ENCODE measurements around the gene CELA2B. TPM values are rescaled to one million over a fixed set of nuclear protein-coding genes. Genes with fewer than 3 reads are reported as not detected.
A peak's percentile ranks its signal among the peaks of the same experiment; 100 is the strongest.

CELA2B gene
- total RNA-seq, 2 experiments from 2014 or later, result not detected

DNA sequence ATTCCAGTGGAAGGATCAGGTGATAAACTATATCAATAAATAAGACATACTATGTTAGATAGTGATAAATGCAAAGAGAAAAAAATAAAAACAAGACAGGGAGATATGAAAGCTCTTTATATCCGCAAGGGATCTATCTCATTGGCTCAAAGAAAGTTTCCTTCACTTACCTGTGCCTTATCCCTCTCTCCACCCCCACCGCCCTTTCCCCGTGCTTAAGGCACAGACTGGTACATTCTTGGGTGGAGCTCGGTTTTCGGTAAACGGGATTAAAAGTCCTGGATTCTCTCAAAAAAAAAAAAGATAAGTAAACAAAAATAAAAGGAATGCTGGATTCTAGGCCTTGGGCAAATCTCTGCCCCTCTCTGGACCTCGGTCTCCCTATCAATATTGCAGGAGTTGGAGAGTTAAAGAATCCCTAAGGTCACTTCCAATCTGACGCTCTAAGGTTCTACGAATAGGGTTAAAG lies 50.2 kb downstream of the CELA2B start:
- Mint-ChIP-seq H3K9me3 (ENCODE audit: insufficient read depth) (no peaks in the 10 kb centered on the region), H3K27ac (peak overlapping the region; percentile 100), H3K36me3 (ENCODE audit: low read depth) (peaks cover 2% of the 10 kb centered on the region), H3K4me1 (ENCODE audit: low read depth) (peaks cover 53% of the 10 kb centered on the region), H3K4me3 (peak overlapping the region; percentile 82), H3K27me3 (ENCODE audit: low read depth) (no peaks in the 10 kb centered on the region)
- DNase-seq, result peak; percentile 30
- POLR2A ChIA-PET, result interaction anchor here (1.0 to 1.4 kb wide), 4 partner anchors 12 to 172 kb away, joined by 3 to 6 read pairs (median 4); no protein-coding TSS in a partner anchor
- CTCF ChIA-PET, result interaction anchor here (1.3 kb wide), 1 partner anchor 215 kb away, joined by 3 read pairs; no protein-coding TSS in a partner anchor
- no peak for ATAC-seq

DNA sequence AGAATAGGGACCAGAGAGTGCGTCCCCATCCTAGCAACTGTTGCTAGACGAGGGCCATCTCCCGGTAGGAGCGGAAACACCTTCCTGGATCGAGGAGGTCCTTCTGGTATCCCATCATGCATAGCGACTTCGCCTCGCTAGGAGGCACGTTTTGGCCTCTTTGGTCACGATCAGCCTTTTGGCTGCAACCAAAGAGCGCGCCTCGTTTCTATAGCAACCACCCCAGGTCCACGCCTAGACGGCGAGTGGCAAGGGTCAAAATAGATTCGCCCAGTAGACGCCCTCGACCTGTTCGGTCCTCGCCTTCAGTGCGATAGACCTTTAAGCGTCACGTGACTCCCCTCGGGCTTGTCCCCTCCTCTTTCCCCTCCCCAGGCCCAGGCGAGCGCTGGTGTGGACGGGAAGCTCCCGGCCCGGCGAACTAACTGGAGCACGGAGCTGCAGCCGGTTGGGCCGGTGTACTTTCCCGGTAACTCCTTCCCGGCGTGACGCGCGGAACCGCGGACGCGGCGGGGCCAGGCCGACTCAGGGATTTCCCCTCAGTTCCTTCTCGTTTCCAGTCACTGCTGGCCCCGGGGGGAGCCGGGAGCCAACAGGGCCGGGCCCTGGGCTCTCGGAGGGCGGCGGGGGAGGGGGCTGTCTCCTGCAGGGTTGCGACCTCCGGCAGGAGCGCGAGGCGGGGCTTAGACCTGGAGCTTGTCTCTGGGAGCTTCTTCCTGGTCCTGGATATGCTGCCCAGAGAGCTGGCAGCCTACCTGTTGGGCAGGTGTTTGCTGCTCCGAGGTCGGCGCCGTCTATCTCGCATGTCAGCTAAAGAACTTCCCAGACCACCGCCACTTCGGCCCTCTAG lies 50.8 kb downstream of the CELA2B start, which contains the start of gene DNAJC16:
DNAJC16 (plus strand) TSS at position 359 of the 850 bp plus-strand sequence. CDS start 2,258 bp downstream, outside the sequence.
- Mint-ChIP-seq H3K36me3 (ENCODE audit: low read depth) (peaks cover 2% of the 10 kb centered on the region), H3K9me3 (ENCODE audit: insufficient read depth) (no peaks in the 10 kb centered on the region)
- CTCF ChIA-PET, result interaction anchor here (0.8 to 1.3 kb wide), 3 partner anchors 27 to 1434 kb away, joined by 3 read pairs; no protein-coding TSS in a partner anchor

DNA sequence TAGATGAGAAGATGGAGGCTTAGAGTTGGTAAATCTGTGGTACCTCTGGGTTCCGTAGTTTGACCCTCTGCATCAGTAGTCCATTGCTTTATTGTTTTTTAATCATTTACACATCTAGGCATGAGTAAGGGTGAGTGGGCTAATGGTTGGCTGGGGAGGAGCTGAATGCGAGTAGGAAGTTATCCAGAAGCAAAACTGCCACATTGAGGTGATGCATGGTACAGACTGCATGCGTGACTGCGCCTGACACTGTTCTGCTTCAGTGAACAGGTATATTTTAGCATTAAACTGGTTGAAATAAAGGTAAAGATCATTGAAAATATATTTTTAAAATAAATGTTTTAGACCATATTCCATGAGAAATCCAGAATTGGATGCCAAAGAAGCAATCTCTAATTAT lies 55.1 kb downstream of the CELA2B start:
- Mint-ChIP-seq H3K4me1 (ENCODE audit: low read depth) (peaks cover 25% of the 10 kb centered on the region), H3K36me3 (ENCODE audit: low read depth) (peaks cover 4% of the 10 kb centered on the region), H3K4me3 (no peak overlapping the region), H3K27me3 (ENCODE audit: low read depth) (no peaks in the 10 kb centered on the region), H3K27ac (no peak overlapping the region), H3K9me3 (ENCODE audit: insufficient read depth) (no peaks in the 10 kb centered on the region)
- ChIA-PET CTCF (interaction anchor here (1.0 kb wide), 1 partner anchor 53 kb away, joined by 3 read pairs; no protein-coding TSS in a partner anchor), POLR2A (no interaction called here)
- ATAC-seq, result no peak
- no peak for DNase-seq

More for the DNA sequence above, 50.8 kb downstream of the CELA2B start, which contains the start of gene DNAJC16:
- Mint-ChIP-seq H3K27me3 (ENCODE audit: low read depth) (no peaks in the 10 kb centered on the region), H3K4me3 (peak within 1 kb of the TSS; percentile 82), H3K4me1 (ENCODE audit: low read depth) (peaks cover 49% of the 10 kb centered on the region), H3K27ac (peak within 1 kb of the TSS; percentile 100)
- DNase-seq (peak; percentile 99), ATAC-seq (peak; percentile 68)
- POLR2A ChIA-PET, result interaction anchor here (0.6 to 1.4 kb wide), 3 partner anchors 8 to 171 kb away, joined by 3 to 5 read pairs (median 3); no protein-coding TSS in a partner anchor

GRCh38 chr1:15531682-15532081 lies 55.8 kb downstream of the CELA2B start:
- peaks cover 20% of the 10 kb centered on the region for H3K4me1 Mint-ChIP-seq (ENCODE audit: low read depth)
- no peak overlapping the region for H3K27ac Mint-ChIP-seq
- ChIA-PET POLR2A (no interaction called here), CTCF (interaction anchor here (1.0 to 1.1 kb wide), 2 partner anchors 10 to 52 kb away, joined by 3 to 4 read pairs; no protein-coding TSS in a partner anchor)
- no peak overlapping the region for H3K4me3 Mint-ChIP-seq
- peaks cover 9% of the 10 kb centered on the region for H3K36me3 Mint-ChIP-seq (ENCODE audit: low read depth)
- DNase-seq (no peak), ATAC-seq (no peak)
- H3K9me3 Mint-ChIP-seq (ENCODE audit: insufficient read depth), result no peaks in the 10 kb centered on the region
- no peaks in the 10 kb centered on the region for H3K27me3 Mint-ChIP-seq (ENCODE audit: low read depth)

DNA sequence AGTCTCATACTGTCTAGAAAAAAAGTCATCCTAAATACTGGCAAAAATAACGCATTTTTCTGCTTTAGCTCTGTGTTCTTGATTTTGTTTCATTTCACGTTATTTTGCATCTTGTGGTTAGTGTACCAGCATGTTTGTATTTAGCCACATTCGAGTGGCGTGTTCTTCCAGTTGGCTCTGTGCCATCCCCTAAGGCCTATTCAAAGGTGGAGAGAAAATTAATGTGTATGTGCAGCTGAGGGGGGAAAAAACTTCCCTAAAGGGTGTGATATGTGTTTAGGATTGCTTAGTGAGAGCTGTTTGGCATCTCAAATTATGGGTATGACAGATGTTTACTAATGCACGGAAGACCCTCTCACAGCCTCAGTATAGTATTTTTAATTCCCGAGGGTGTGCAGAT lies 62.9 kb downstream of the CELA2B start:
- ChIA-PET CTCF (interaction anchor here (0.7 to 0.8 kb wide), 3 partner anchors 10 to 218 kb away, joined by 3 to 4 read pairs (median 4); no protein-coding TSS in a partner anchor), POLR2A (interaction anchor here (0.6 kb wide), 1 partner anchor 37 kb away, joined by 3 read pairs; no protein-coding TSS in a partner anchor)
- no peak overlapping the region for H3K4me3 Mint-ChIP-seq
- no peak for ATAC-seq
- H3K36me3 Mint-ChIP-seq (ENCODE audit: low read depth), result peaks cover 23% of the 10 kb centered on the region
- no peaks in the 10 kb centered on the region for H3K4me1 Mint-ChIP-seq (ENCODE audit: low read depth)
- H3K9me3 Mint-ChIP-seq (ENCODE audit: insufficient read depth), result no peaks in the 10 kb centered on the region
- DNase-seq, result no peak
- H3K27me3 Mint-ChIP-seq (ENCODE audit: low read depth), result no peaks in the 10 kb centered on the region
- no peak overlapping the region for H3K27ac Mint-ChIP-seq

GRCh38 chr1:15540186-15540585 lies 64.3 kb downstream of the CELA2B start:
- Mint-ChIP-seq H3K36me3 (ENCODE audit: low read depth) (peaks cover 23% of the 10 kb centered on the region), H3K27me3 (ENCODE audit: low read depth) (no peaks in the 10 kb centered on the region), H3K4me1 (ENCODE audit: low read depth) (no peaks in the 10 kb centered on the region), H3K27ac (no peak overlapping the region), H3K9me3 (ENCODE audit: insufficient read depth) (no peaks in the 10 kb centered on the region), H3K4me3 (no peak overlapping the region)
- POLR2A ChIA-PET, result no interaction called here
- ATAC-seq (no peak), DNase-seq (no peak)
- CTCF ChIA-PET, result no interaction called here

Other genes with a start within 250 kb of the CELA2B start
- under 1 TPM; 0.21 to 0.55 TPM for gene FHAD1, start 228.9 kb upstream of the CELA2B start, total RNA-seq
- gene EFHD2, start 66.2 kb upstream of the CELA2B start, total RNA-seq, result 10 to 100 TPM; 71.0 to 71.8 TPM
- gene CTRC, start 37.7 kb upstream of the CELA2B start, total RNA-seq, result not detected
- gene CELA2A, start 19.4 kb upstream of the CELA2B start, total RNA-seq, result not detected
- 10 to 100 TPM; 10.3 to 10.7 TPM for gene CASP9, start 48.1 kb downstream of the CELA2B start, total RNA-seq
- gene DNAJC16, start 50.7 kb downstream of the CELA2B start, total RNA-seq, result 10 to 100 TPM; 13.4 to 15.6 TPM
- 10 to 100 TPM; 10.3 to 10.4 TPM for gene AGMAT, start 108.9 kb downstream of the CELA2B start, total RNA-seq
- 10 to 100 TPM; 28.8 to 31.1 TPM for gene DDI2, start 141.4 kb downstream of the CELA2B start, total RNA-seq
- 10 to 100 TPM; 51.0 to 52.6 TPM for gene PLEKHM2, start 208.2 kb downstream of the CELA2B start, total RNA-seq

Data from activated CD8-positive, alpha-beta T cell treated with anti-CD3 and anti-CD28 coated beads, Interleukin-2, amount 10 ng/mL, durations not matched to agents 7 days and 5 days (primary cell).